Large intestine (tissue), 3 donors: ENCODE measurements around the gene HNMT. TPM values are rescaled to one million over a fixed set of nuclear protein-coding genes. Genes with fewer than 3 reads are reported as not detected.
"Not testable (repeated sequence)": the region's sequence is repeated elsewhere in the genome, so short reads cannot be mapped to it uniquely, and the experiment has no call there.

ENCODE experiments used
- DNase-seq, 2 donors: peaks; one replicate each; pipeline versions ENCODE4 v3.0.0 to v3.0.0-alpha.2; 2013
- H3K27ac ChIP-seq: one replicate; pipeline ENCODE4 v1.5.1; 2013; ENCODE audit warnings: low read length
- H3K27me3 ChIP-seq: 2 replicates; pipeline ENCODE4 v1.6.1; 2013; ENCODE audit warnings: low read length; ENCODE audit not compliant: control insufficient read depth, insufficient read depth
- H3K36me3 ChIP-seq: 2 replicates; pipeline ENCODE4 v1.6.1; 2013; ENCODE audit warnings: low read length; ENCODE audit not compliant: control insufficient read depth, insufficient read depth
- H3K4me1 ChIP-seq: one replicate; pipeline ENCODE4 v1.6.1; 2013; ENCODE audit warnings: low read length; ENCODE audit not compliant: control insufficient read depth, insufficient read depth
- H3K4me3 ChIP-seq: one replicate; pipeline ENCODE4 v1.5.1; 2013; ENCODE audit warnings: low read length
- H3K9me3 ChIP-seq: one replicate; pipeline ENCODE4 v1.6.1; 2013; ENCODE audit warnings: mild to moderate bottlenecking, low read depth, low read length, moderate library complexity; ENCODE audit not compliant: control insufficient read depth
- WGBS: methylation state at CpG from one replicate; pipeline ENCODE4 v1.1.5; 2013; ENCODE audit warnings: low lambda C conversion rate; ENCODE audit not compliant: insufficient coverage; 5-methylcytosine and 5-hydroxymethylcytosine counted together
- polyA plus RNA-seq: library from polyadenylated mRNA; unstranded; fragments of 120-200 nt; gene quantifications from one replicate; pipeline ENCODE4 v1.2.1, GENCODE V29; 2013

HNMT gene
- polyA plus RNA-seq, 1 donor = 71.1 TPM

DNA sequence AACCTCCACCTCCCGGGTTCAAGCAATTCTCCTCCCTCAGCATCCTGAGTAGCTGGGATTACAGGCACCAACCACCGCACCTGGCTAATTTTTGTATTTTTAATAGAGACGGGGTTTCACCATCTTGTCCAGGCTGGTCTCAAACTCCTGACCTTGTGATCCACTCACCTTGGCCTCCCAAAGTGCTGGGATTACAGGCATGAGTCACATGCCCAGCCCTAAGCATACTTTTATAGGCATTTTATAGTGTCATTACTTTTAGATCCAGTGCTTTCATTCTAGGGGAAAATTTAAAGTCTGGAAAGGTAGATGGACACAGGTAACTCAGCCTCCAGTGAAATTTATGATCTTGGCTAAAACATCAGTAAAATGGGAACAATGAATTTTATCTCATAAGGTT, 7.0 kb downstream of the HNMT start:
- WGBS = no CpG with 5 or more reads among the region's 3 CpGs
- peaks cover 12% of the 10 kb centered on the region for H3K36me3 ChIP-seq
- not testable (repeated sequence) for H3K9me3 ChIP-seq, H3K27me3 ChIP-seq, DNase-seq, H3K27ac ChIP-seq, H3K4me3 ChIP-seq
- peaks cover 32% of the 10 kb centered on the region for H3K4me1 ChIP-seq

DNA sequence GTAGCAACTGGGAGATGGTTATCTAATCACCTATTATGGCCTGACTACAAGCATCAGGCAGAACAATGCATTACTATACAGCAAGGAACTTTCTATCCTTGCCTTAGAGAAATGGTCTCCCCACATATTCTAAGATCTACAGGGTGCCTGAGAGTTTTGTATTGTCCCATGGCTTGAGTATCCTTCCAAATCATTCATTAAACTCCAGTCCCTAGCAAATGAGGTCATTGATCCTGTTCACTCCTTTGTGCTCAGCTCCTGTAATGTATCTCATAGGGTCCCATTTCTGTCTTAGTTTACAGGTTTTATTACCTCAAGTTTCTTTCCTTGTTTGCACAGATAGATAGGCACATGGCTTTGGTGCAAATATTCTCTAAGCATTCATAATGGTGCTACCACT, 9.0 kb downstream of the HNMT start:
- Histone ChIP-seq H3K27ac (peak overlapping the region; percentile 0), H3K4me1 (peaks cover 33% of the 10 kb centered on the region)
- DNase-seq = peak in 1 of 2 donors; percentile 55

DNA sequence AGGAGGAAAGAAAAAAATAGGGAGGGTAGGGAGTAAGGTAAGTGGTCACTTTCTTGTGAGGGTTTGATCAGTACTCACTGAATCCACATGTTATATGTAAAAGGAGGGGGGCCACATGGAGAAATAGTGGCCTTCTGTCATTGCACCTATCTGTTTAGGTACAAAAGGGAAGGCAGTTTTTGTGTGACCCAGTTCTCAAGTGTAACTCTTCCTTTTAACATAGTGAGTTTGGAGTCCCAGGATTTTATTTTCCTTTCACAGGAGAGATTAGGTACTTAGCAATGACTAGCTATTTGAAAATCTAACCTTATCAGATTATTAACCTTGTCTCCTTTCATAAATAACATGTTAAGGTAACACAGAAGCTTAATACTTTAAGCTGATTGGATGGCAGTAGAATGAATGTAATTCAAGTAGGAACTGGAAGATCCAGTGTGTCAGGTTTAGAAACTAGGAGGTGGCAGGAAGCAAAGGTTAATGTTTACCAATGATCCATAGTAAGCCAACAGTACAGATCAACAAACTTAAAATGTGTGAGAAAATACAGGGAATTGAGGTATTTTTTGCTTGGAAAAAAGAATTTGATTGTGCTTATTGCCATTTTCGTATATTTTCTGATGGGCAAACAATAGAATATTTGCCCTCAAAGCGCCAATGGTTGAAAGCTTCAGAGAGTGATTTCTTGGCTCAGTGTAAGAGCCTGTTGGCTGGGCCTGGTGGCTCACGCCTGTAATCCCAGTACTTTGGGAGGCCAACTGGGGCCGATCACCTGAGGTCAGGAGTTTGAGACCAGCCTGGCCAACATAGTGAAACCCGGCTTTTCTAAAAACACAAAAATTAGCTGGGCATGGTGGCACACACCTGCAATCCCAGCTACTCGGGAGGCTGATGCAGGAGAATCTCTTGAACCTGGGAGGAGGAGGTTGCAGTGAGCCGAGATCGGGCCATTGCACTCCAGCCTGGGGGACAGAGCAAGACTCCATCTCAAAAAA, 11.3 kb downstream of the HNMT start:
- peak; percentile 72 to 90 for DNase-seq
- WGBS = 0% methylated on average over 1 of the region's 8 CpGs
- H3K9me3 ChIP-seq = no peaks in the 10 kb centered on the region
- H3K4me3 ChIP-seq = no peak overlapping the region
- peaks cover 8% of the 10 kb centered on the region for H3K36me3 ChIP-seq
- H3K27me3 ChIP-seq = no peaks in the 10 kb centered on the region
- H3K27ac ChIP-seq = peak overlapping the region; percentile 67
- peaks cover 25% of the 10 kb centered on the region for H3K4me1 ChIP-seq

More for the DNA sequence above, 9.0 kb downstream of the HNMT start:
- no peaks in the 10 kb centered on the region for H3K9me3 ChIP-seq
- H3K36me3 ChIP-seq = peaks cover 8% of the 10 kb centered on the region
- no peaks in the 10 kb centered on the region for H3K27me3 ChIP-seq
- H3K4me3 ChIP-seq = no peak overlapping the region

DNA sequence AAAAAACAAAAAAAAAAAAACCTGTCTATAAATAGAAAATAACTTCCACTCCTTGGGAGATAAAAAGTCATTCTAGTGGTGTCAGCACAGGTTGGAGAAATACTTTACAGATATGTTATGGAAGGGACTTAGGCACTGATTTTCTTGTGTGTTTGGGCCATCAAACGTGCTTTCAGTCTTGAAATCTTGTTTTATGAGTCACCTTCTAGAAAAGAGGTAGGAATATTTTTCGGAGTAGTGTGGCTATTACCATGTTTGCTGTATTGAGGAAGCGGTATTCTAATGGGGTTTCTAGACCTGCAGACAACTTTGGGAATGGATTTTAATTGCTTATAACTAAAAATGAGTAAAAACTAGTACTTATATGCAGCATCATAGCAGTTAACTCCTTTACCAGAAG, 12.0 kb downstream of the HNMT start:
- H3K27ac ChIP-seq = peak overlapping the region; percentile 67
- peaks cover 25% of the 10 kb centered on the region for H3K4me1 ChIP-seq
- no peak overlapping the region for H3K4me3 ChIP-seq
- peak in 1 of 2 donors; percentile 37 for DNase-seq
- WGBS = 0% methylated on average over 1 of the region's 3 CpGs
- peaks cover 9% of the 10 kb centered on the region for H3K36me3 ChIP-seq
- no peaks in the 10 kb centered on the region for H3K9me3 ChIP-seq
- no peaks in the 10 kb centered on the region for H3K27me3 ChIP-seq

DNA sequence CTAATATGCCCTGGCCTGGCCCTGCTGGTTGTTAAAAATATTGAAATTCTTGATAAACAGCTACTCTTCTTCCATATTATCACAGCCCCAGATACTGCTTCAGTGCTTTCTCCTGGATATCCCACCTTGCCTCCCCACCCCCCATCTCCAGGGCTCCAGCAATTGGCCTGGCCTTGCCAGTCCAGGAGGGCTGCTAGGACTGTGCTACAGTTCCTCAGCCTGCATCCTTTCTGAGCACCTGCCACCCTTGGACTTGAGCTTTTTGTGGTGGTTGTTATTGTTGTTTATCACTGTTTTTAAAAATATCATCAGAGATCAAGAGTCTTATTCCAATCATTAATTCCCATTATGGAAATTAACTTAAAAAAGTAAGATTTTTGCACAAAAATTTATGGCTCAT, 13.5 kb downstream of the HNMT start:
- DNase-seq = no peak
- H3K27me3 ChIP-seq = no peaks in the 10 kb centered on the region
- peaks cover 25% of the 10 kb centered on the region for H3K4me1 ChIP-seq
- H3K4me3 ChIP-seq = no peak overlapping the region
- no peaks in the 10 kb centered on the region for H3K9me3 ChIP-seq
- no peak overlapping the region for H3K27ac ChIP-seq
- H3K36me3 ChIP-seq = peaks cover 17% of the 10 kb centered on the region

DNA sequence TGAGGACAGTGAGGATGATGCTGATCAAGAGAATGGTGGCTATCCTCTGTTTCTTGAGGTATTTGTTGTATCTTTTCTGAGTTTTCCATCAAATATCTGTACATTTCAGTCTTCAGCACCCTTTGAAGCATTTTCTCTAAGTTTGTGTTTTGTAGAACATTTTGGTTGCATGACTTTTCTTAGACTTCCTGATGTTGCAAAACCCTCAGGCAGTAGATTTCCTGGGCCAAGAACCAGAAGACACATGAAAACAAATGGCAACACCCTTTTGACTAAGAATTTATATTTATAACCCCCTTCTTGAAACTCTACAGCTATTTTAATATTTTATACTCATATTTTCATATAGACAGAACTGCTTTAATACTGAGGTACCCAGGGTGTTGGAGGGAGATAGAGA, 16.2 kb downstream of the HNMT start:
- Histone ChIP-seq H3K36me3 (peaks cover 20% of the 10 kb centered on the region), H3K4me1 (peaks cover 11% of the 10 kb centered on the region), H3K27ac (no peak overlapping the region), H3K4me3 (no peak overlapping the region), H3K9me3 (no peaks in the 10 kb centered on the region), H3K27me3 (no peaks in the 10 kb centered on the region)
- no peak for DNase-seq

DNA sequence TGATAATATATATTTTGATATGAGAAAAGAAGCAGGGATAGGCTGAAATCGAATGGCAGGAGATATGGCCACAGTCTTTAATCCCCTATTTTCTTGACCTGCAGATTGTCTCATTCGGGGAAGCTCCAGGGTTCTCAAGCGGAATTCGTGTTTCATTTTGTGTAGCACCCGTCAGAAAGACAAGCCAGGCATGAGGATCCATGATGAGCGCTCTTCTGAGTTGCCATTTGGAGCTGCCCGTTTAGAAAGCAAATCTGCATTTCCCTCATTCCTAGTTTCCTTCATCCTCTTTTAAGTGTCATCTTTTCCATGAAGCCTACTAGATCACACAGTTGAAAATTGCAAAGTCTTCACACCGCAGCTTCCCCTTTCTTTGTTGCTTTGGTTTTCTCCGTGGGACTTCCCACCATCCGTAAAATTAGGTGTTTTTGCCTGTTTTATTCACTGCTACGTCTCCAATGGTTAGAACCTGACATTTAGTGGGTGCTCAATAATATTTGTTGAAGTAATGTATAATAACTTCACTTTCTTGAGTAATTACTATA, 16.9 kb downstream of the HNMT start:
- no peak overlapping the region for H3K27ac ChIP-seq
- peaks cover 20% of the 10 kb centered on the region for H3K36me3 ChIP-seq
- H3K4me3 ChIP-seq = no peak overlapping the region
- H3K4me1 ChIP-seq = peaks cover 6% of the 10 kb centered on the region
- 84% methylated on average over 3 of the region's 11 CpGs for WGBS
- H3K9me3 ChIP-seq = no peaks in the 10 kb centered on the region
- no peak for DNase-seq
- H3K27me3 ChIP-seq = no peaks in the 10 kb centered on the region

DNA sequence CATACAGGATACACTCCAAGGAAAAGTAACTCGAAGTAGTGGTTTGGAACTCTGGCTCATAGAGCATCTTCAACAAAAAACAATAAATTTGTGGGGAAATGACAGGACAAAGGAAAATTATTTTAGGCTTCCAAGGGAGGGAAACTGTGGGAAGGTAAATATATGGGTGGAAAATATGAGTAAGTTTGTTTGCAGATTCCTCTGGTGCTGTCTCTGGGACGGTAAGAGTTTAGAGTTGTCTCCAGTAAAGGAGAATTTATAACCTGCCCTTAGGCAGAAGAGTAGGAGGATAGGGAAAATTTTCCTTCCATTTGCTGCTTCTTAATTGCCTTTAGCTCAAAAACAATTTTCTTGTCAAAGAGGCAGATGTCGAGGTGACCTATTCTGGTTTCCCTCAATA, 19.3 kb downstream of the HNMT start:
- DNase-seq = no peak
- H3K4me3 ChIP-seq = no peak overlapping the region
- H3K27ac ChIP-seq = no peak overlapping the region
- WGBS = no CpG with 5 or more reads among the region's 3 CpGs
- no peaks in the 10 kb centered on the region for H3K4me1 ChIP-seq
- peaks cover 26% of the 10 kb centered on the region for H3K36me3 ChIP-seq
- no peaks in the 10 kb centered on the region for H3K27me3 ChIP-seq
- no peaks in the 10 kb centered on the region for H3K9me3 ChIP-seq

DNA sequence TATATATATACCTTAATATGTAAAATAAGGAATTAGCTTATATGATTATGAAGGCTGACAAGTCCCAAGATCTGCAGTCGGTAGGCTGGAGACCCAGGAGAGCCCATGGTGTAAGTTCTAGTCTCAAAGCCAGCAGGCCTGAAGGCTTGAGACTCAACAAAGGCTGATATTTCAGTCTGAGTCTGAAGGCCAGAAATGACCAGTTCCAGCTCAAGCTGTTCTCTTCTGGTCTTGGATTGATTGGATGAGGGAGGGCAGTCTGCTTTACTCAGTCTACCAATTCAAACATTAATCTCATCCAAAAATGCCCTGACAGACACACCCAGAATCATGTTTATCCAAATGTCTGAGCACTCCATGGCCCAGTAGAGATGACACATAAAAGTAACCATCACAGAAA, 22.0 kb downstream of the HNMT start:
- Histone ChIP-seq H3K36me3 (peaks cover 33% of the 10 kb centered on the region), H3K27ac (no peak overlapping the region), H3K4me3 (no peak overlapping the region), H3K4me1 (no peaks in the 10 kb centered on the region), H3K27me3 (no peaks in the 10 kb centered on the region), H3K9me3 (no peaks in the 10 kb centered on the region)
- whole genome bisulfite sequencing = no CpG with 5 or more reads among the region's 1 CpG
- DNase-seq = no peak

DNA sequence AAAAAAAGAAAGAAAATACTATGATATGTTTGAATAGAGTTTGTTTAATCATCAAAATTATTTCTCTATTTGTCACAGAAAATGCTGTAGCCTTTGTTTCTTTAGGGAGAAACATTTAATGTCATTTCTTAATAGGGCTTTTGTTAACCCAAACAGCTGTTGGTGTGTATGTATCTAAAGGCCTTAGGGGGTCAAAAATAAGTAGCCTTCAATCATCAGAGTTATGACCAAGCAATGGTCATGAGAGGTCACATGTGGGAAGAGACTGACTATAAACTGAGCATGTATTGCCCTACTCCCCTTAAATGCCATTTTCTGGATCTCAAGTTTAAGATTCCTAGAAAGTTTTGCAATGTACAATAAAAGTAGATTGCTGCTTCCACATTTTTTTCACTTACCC, 22.7 kb downstream of the HNMT start:
- DNase-seq = no peak

DNA sequence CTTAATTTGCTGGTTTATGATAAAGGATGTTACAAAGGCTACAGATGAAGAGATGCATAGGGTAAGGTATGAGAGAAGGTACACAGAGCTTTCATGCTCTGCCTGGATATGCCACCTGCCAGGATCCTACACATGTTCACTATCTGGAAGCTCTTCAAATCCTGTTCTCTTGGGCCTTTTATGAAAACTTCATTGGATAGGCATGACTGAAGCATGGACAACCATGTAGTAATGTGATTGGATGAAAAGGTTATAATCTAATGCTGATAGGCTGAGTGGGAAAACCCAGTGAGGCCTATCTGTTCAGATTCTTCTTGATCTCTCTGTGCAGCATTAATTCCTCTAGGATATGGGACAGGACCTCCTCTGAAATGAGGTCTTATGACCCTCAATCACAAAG, 26.8 kb downstream of the HNMT start:
- no peak overlapping the region for H3K4me3 ChIP-seq
- no peaks in the 10 kb centered on the region for H3K27me3 ChIP-seq
- no peaks in the 10 kb centered on the region for H3K4me1 ChIP-seq
- no peak for DNase-seq
- H3K27ac ChIP-seq = no peak overlapping the region
- H3K9me3 ChIP-seq = peaks cover 22% of the 10 kb centered on the region
- peaks cover 29% of the 10 kb centered on the region for H3K36me3 ChIP-seq

More for the DNA sequence above, 22.7 kb downstream of the HNMT start:
- Histone ChIP-seq H3K27me3 (no peaks in the 10 kb centered on the region), H3K9me3 (peaks cover 4% of the 10 kb centered on the region), H3K4me3 (no peak overlapping the region), H3K36me3 (peaks cover 31% of the 10 kb centered on the region), H3K27ac (no peak overlapping the region), H3K4me1 (no peaks in the 10 kb centered on the region)
